T follicular helper cell (primary cell): Measurements from ENCODE around the gene ILKAP.

Experiments
- DNase-seq: peaks from one replicate; pipeline ENCODE4 v3.0.0-alpha.2; 2020; ENCODE audit warnings: low read depth

ILKAP gene

GRCh38 chr2:238166391-238167343, 36.8 kb downstream of the ILKAP start:
- no peak for DNase-seq

GRCh38 chr2:238165288-238165921, 38.1 kb downstream of the ILKAP start:
- no peak for DNase-seq

GRCh38 chr2:238164906-238165287, 38.6 kb downstream of the ILKAP start:
- DNase-seq = no peak

- DNase-seq = no peak
Observed at GRCh38 chr2:238163481-238164198, 39.9 kb downstream of the ILKAP start.

GRCh38 chr2:238162846-238163441, 40.6 kb downstream of the ILKAP start:
- no peak for DNase-seq

GRCh38 chr2:238162251-238162845, 41.1 kb downstream of the ILKAP start:
- DNase-seq = no peak

GRCh38 chr2:238161291-238162051, 42.0 kb downstream of the ILKAP start:
- no peak for DNase-seq

GRCh38 chr2:238160206-238161129, 43.0 kb downstream of the ILKAP start:
- no peak for DNase-seq

- no peak for DNase-seq
Observed at GRCh38 chr2:238159661-238160205, 43.8 kb downstream of the ILKAP start.

GRCh38 chr2:238159071-238159539, 44.4 kb downstream of the ILKAP start:
- DNase-seq = no peak

- DNase-seq = no peak
Observed at GRCh38 chr2:238158509-238159070, 44.9 kb downstream of the ILKAP start, which contains the start of gene ERFE. Gene ERFE, plus strand, starts transcription at chr2:238158970. Its CDS starts 38 bp downstream, at chr2:238159008.

- no peak for DNase-seq
Observed at GRCh38 chr2:238158018-238158508, 45.4 kb downstream of the ILKAP start.

GRCh38 chr2:238157506-238158017, 45.9 kb downstream of the ILKAP start:
- DNase-seq = no peak

GRCh38 chr2:238155761-238156694, 47.5 kb downstream of the ILKAP start:
- no peak for DNase-seq

GRCh38 chr2:238155051-238155760, 48.3 kb downstream of the ILKAP start:
- no peak for DNase-seq

- DNase-seq = no peak
Observed at GRCh38 chr2:238154570-238154969, 48.9 kb downstream of the ILKAP start.
